ENCODE measurements around the gene RABL2B.
A peak's percentile ranks its signal among the peaks of the same experiment; 100 is the strongest.

Gene RABL2B

GRCh38 chr22:50737728-50738648 is 45.4 kb downstream of the RABL2B start, which contains the start of gene ACR:
Gene ACR (plus strand): TSS chr22:50738204. CDS start chr22:50738236, 32 bp downstream.
- no peak for DNase-seq

GRCh38 chr22:50735739-50736030 is 47.8 kb downstream of the RABL2B start:
- DNase-seq: no peak

GRCh38 chr22:50734986-50735738 is 48.3 kb downstream of the RABL2B start:
- no peak for DNase-seq

- DNase-seq: no peak
Observed at GRCh38 chr22:50734343-50734771, 49.1 kb downstream of the RABL2B start.

GRCh38 chr22:50733521-50734342 is 49.7 kb downstream of the RABL2B start:
- no peak for DNase-seq

GRCh38 chr22:50732681-50733080 is 50.8 kb downstream of the RABL2B start:
- no peak for DNase-seq

GRCh38 chr22:50731811-50732624 is 51.4 kb downstream of the RABL2B start:
- DNase-seq: peak in 1 of 2 experiments; percentile 55

- DNase-seq: no peak
Observed at GRCh38 chr22:50730941-50731661, 52.3 kb downstream of the RABL2B start.

GRCh38 chr22:50730013-50730891 is 53.2 kb downstream of the RABL2B start:
- DNase-seq: no peak

GRCh38 chr22:50729391-50730012 is 53.9 kb downstream of the RABL2B start:
- DNase-seq: peak in 1 of 2 experiments; percentile 47

GRCh38 chr22:50728523-50728931 is 54.9 kb downstream of the RABL2B start:
- no peak for DNase-seq

GRCh38 chr22:50727678-50728522 is 55.5 kb downstream of the RABL2B start:
- no peak for DNase-seq

- no peak for DNase-seq
Observed at GRCh38 chr22:50726643-50727340, 56.6 kb downstream of the RABL2B start.

GRCh38 chr22:50725597-50725996 is 57.8 kb downstream of the RABL2B start:
- no peak for DNase-seq

- DNase-seq: no peak
Observed at GRCh38 chr22:50724616-50725015, 58.8 kb downstream of the RABL2B start.

GRCh38 chr22:50723991-50724390 is 59.4 kb downstream of the RABL2B start:
- no peak for DNase-seq

- no peak for DNase-seq
Observed at GRCh38 chr22:50722716-50723428, 60.6 kb downstream of the RABL2B start.

Measured in NCI-H526 (cell line).